Measurements from ENCODE around the gene SIRPA.

SIRPA gene

GRCh38 chr20:1887321-1887720, 7.9 kb upstream of the SIRPA start:
- no peaks in the 10 kb centered on the region for H3K4me1 ChIP-seq
- TF ChIP-seq CTCF (IDR thresholded peaks at IDR 0.05) = no peak

GRCh38 chr20:1887756-1888155, 7.5 kb upstream of the SIRPA start:
- Histone ChIP-seq H3K79me2 (no peaks in the 10 kb centered on the region), H3K4me2 (ENCODE audit: low read length) (no peak overlapping the region), H3K4me1 (no peaks in the 10 kb centered on the region), H2AFZ (no peak overlapping the region), H3K27ac (no peak overlapping the region), H3K4me3 (ENCODE audit: low read depth, low read length) (no peak overlapping the region), H3K9ac (no peak overlapping the region), H3K9me3 (ENCODE audit: control insufficient read depth, low read length) (no peaks in the 10 kb centered on the region), H3K27me3 (ENCODE audit: control insufficient read depth, insufficient read depth, low read length) (no peaks in the 10 kb centered on the region), H3K36me3 (ENCODE audit: control insufficient read depth, insufficient read depth, low read length) (no peaks in the 10 kb centered on the region)
- TF ChIP-seq CTCF (IDR thresholded peaks at IDR 0.05) = no peak

More at GRCh38 chr20:1887321-1887720, 7.9 kb upstream of the SIRPA start:
- no peaks in the 10 kb centered on the region for H3K27me3 ChIP-seq (ENCODE audit: control insufficient read depth, insufficient read depth, low read length)
- no peak overlapping the region for H3K27ac ChIP-seq
- H3K9me3 ChIP-seq (ENCODE audit: control insufficient read depth, low read length) = no peaks in the 10 kb centered on the region
- no peak overlapping the region for H3K9ac ChIP-seq
- H3K4me3 ChIP-seq (ENCODE audit: low read depth, low read length) = no peak overlapping the region
- H3K4me2 ChIP-seq (ENCODE audit: low read length) = no peak overlapping the region
- H3K79me2 ChIP-seq = no peaks in the 10 kb centered on the region
- no peaks in the 10 kb centered on the region for H3K36me3 ChIP-seq (ENCODE audit: control insufficient read depth, insufficient read depth, low read length)
- no peak overlapping the region for H2AFZ ChIP-seq

GRCh38 chr20:1888796-1889463, 6.3 kb upstream of the SIRPA start:
- no peak for TF ChIP-seq CTCF (IDR thresholded peaks at IDR 0.05)
- Histone ChIP-seq H3K9me3 (ENCODE audit: control insufficient read depth, low read length) (no peaks in the 10 kb centered on the region), H3K79me2 (no peaks in the 10 kb centered on the region), H3K4me2 (ENCODE audit: low read length) (no peak overlapping the region), H2AFZ (no peak overlapping the region), H3K27ac (no peak overlapping the region), H3K27me3 (ENCODE audit: control insufficient read depth, insufficient read depth, low read length) (no peaks in the 10 kb centered on the region), H3K9ac (no peak overlapping the region), H3K4me3 (ENCODE audit: low read depth, low read length) (no peak overlapping the region), H3K4me1 (no peaks in the 10 kb centered on the region), H3K36me3 (ENCODE audit: control insufficient read depth, insufficient read depth, low read length) (no peaks in the 10 kb centered on the region)

GRCh38 chr20:1890469-1891262, 4.5 kb upstream of the SIRPA start:
- no peak overlapping the region for H3K4me2 ChIP-seq (ENCODE audit: low read length)
- H3K9me3 ChIP-seq (ENCODE audit: control insufficient read depth, low read length) = no peaks in the 10 kb centered on the region
- H3K79me2 ChIP-seq = no peaks in the 10 kb centered on the region
- H3K27me3 ChIP-seq (ENCODE audit: control insufficient read depth, insufficient read depth, low read length) = no peaks in the 10 kb centered on the region
- H3K4me3 ChIP-seq (ENCODE audit: low read depth, low read length) = no peak overlapping the region
- no peak overlapping the region for H2AFZ ChIP-seq
- no peaks in the 10 kb centered on the region for H3K36me3 ChIP-seq (ENCODE audit: control insufficient read depth, insufficient read depth, low read length)
- no peak overlapping the region for H3K9ac ChIP-seq
- no peak overlapping the region for H3K27ac ChIP-seq
- no peaks in the 10 kb centered on the region for H3K4me1 ChIP-seq
- TF ChIP-seq CTCF (IDR thresholded peaks at IDR 0.05) = no peak

Measured in parathyroid adenoma (tissue), 2 donors.